ENCODE data around the gene HSH2D.

DNA sequence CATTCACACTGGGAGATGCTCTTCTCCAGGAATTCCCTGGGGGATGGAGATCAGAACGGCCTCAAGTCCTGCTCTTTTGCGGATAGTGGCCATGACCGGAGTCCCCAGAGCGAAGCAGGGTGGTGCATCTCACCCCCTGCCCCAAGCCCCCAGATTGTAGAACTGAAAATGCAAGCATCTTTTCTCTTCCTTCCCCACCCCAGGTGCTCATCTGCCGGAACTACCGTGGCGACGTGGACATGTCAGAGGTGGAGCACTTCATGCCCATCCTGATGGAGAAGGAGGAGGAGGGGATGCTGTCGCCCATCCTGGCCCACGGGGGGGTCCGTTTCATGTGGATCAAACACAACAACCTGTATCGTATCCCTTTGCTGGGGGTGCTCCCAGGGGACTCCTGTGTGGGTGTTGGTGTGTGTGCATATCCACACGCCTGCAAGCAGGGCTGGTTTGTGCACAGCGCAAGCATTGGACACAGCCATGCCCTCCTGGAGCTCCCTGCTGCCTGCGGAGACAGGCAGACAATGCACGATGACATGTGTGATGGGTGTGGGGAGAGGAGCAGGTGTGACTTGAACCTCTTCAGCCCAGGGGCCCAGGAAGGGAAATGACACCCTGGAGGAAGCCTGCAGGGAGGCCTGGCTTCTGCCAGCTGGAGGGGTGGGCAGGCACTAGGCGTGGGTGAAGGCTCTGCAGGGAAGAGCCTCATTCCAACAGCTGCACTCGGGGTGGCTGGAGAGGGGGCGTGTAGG, 59.9 kb downstream of the HSH2D start:
- TF ChIP-seq, protein P1, sequence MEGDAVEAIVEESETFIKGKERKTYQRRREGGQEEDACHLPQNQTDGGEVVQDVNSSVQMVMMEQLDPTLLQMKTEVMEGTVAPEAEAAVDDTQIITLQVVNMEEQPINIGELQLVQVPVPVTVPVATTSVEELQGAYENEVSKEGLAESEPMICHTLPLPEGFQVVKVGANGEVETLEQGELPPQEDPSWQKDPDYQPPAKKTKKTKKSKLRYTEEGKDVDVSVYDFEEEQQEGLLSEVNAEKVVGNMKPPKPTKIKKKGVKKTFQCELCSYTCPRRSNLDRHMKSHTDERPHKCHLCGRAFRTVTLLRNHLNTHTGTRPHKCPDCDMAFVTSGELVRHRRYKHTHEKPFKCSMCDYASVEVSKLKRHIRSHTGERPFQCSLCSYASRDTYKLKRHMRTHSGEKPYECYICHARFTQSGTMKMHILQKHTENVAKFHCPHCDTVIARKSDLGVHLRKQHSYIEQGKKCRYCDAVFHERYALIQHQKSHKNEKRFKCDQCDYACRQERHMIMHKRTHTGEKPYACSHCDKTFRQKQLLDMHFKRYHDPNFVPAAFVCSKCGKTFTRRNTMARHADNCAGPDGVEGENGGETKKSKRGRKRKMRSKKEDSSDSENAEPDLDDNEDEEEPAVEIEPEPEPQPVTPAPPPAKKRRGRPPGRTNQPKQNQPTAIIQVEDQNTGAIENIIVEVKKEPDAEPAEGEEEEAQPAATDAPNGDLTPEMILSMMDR (IDR thresholded peaks at IDR 0.05) = no peak
- TF ChIP-seq EP300 (IDR thresholded peaks at IDR 0.05) (no peak), POLR2AphosphoS5 (IDR thresholded peaks at IDR 0.05) (no peak)

Data from suprapubic skin (tissue), 4 donors.